ENCODE measurements around the gene NOVA1.

- TF ChIP-seq CTCF (conservative IDR thresholded peaks at IDR 0.05; ENCODE audit: low read length) (no peak), EZH2phosphoT487 (IDR thresholded peaks at IDR 0.05; ENCODE audit: borderline replicate concordance) (no peak)
These were observed 153.0 kb downstream of the NOVA1 start for GRCh38 chr14:26444822-26445221.

Measured in Loucy (cell line).